Prostate gland (tissue), 2 donors: ENCODE data around the gene PLXDC1. TPM values are rescaled to one million over a fixed set of nuclear protein-coding genes. Genes with fewer than 3 reads are reported as not detected.

Source experiments
- DNase-seq: peaks from one replicate; pipeline ENCODE4 v3.0.0-alpha.2; 2019; ENCODE audit warnings: low spot score
- H3K27ac ChIP-seq, 2 donors: fragments of 200-600 bp; sonication (generic); 2 replicates each; pipeline ENCODE4 v1.5.1; 2017 to 2019
- H3K27me3 ChIP-seq: fragments of 200-600 bp; sonication (generic); replicated peaks from 2 replicates; pipeline ENCODE4 v1.5.1; 2019; ENCODE audit not compliant: insufficient read depth
- H3K36me3 ChIP-seq, 2 donors: fragments of 200-600 bp; sonication (generic); 1 replicate in 1 of 2; 2 replicates in 1 of 2; pipeline versions ENCODE4 v1.5.1 to v1.8.1; 2017 to 2019
- H3K4me1 ChIP-seq: fragments of 200-600 bp; sonication (generic); replicated peaks from 2 replicates; pipeline ENCODE4 v1.5.1; 2019
- H3K4me3 ChIP-seq, 2 donors: fragments of 200-600 bp; sonication (generic); 2 replicates each; pipeline ENCODE4 v1.5.1; 2017 to 2019
- H3K9me3 ChIP-seq: fragments of 200-600 bp; sonication (generic); 2 replicates; pipeline ENCODE4 v1.5.1; 2017
- POLR2A ChIP-seq: fragments of 450-650 bp; IDR thresholded peaks from one replicate; pipeline ENCODE4 v1.6.1; 2016; ENCODE audit warnings: antibody characterized with exemption, mild to moderate bottlenecking
- POLR2AphosphoS5 ChIP-seq: sonication (generic); formaldehyde crosslinking; IDR thresholded peaks from one replicate; pipeline ENCODE4 v1.6.1; 2017; ENCODE audit warnings: antibody characterized with exemption
- WGBS: methylation state at CpG from one replicate; pipeline ENCODE4 v1.1.5; 2018; 5-methylcytosine and 5-hydroxymethylcytosine counted together
- intact Hi-C: fragments of 100-400 bp; cut with DNase I; formaldehyde crosslinking; loops from one replicate; pipeline ENCODE4 v1.14.2; 2022
- total RNA-seq, 2 donors: library from RNA; depleted of rRNA; stranded (reverse); fragments of >200 nt; gene quantifications; one replicate each; pipeline ENCODE4 v1.1.0, GENCODE V29; 2016
- TF ChIP-seq, protein P1 (sequence below), 4 experiments: fragments of 200-600 bp in 2 of 4; fragments of 450-650 bp in 2 of 4; sonication (generic) in 2 of 4; IDR thresholded peaks; 1 replicate in 3 of 4; 2 replicates in 1 of 4; pipeline ENCODE4 v1.5.1; 2016 to 2019; ENCODE audit warnings: antibody characterized with exemption in 4 of 4, mild to moderate bottlenecking in 2 of 4, moderate library complexity in 2 of 4

Gene PLXDC1
- total RNA-seq, 2 donors from 2014 or later, result 3.9 to 5.4 TPM

DNA sequence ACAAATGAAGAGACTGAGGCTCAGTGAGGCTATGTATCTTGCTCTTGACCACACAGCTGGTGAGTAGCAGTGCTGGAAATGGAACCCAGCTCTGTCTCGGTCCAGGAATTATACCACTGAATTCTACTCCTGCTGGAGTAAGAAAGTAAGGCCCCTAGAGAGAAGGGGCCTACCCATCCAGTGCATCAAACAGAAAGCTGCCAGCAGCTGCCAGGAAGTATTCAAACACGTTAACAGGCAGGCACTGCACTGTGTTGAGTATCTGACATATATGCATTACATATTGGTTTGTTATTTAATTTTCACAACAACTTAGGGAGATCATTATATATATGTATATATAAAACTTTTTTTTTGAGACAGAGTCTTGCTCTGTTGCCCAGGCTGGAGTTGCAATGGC is 10.5 kb upstream of the PLXDC1 start:
- TF ChIP-seq, protein P1, sequence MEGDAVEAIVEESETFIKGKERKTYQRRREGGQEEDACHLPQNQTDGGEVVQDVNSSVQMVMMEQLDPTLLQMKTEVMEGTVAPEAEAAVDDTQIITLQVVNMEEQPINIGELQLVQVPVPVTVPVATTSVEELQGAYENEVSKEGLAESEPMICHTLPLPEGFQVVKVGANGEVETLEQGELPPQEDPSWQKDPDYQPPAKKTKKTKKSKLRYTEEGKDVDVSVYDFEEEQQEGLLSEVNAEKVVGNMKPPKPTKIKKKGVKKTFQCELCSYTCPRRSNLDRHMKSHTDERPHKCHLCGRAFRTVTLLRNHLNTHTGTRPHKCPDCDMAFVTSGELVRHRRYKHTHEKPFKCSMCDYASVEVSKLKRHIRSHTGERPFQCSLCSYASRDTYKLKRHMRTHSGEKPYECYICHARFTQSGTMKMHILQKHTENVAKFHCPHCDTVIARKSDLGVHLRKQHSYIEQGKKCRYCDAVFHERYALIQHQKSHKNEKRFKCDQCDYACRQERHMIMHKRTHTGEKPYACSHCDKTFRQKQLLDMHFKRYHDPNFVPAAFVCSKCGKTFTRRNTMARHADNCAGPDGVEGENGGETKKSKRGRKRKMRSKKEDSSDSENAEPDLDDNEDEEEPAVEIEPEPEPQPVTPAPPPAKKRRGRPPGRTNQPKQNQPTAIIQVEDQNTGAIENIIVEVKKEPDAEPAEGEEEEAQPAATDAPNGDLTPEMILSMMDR (IDR thresholded peaks at IDR 0.05), result no peak
- no peak for TF ChIP-seq POLR2AphosphoS5
- no peak for TF ChIP-seq POLR2A
- intact Hi-C loops, result no loop called here
- Histone ChIP-seq H3K36me3 (no peaks in the 10 kb centered on the region), H3K4me3 (no peak overlapping the region), H3K9me3 (no peaks in the 10 kb centered on the region), H3K4me1 (no peaks in the 10 kb centered on the region), H3K27ac (no peak overlapping the region), H3K27me3 (no peaks in the 10 kb centered on the region)
- 86% methylated on average over 2 of the region's 2 CpGs for WGBS
- no peak for DNase-seq

GRCh38 chr17:39158623-39159022 is 7.2 kb upstream of the PLXDC1 start:
- WGBS, result 89% methylated on average over 2 of the region's 2 CpGs

GRCh38 chr17:39156491-39156890 is 5.1 kb upstream of the PLXDC1 start:
- no peak for DNase-seq
- intact Hi-C loops, result loop anchor here (10.0 kb wide), 1 partner anchor 412 kb away; the partner anchor contains the start of gene PCGF2
- H3K4me3 ChIP-seq, result no peak overlapping the region
- H3K36me3 ChIP-seq, result no peaks in the 10 kb centered on the region
- no peaks in the 10 kb centered on the region for H3K9me3 ChIP-seq
- no peak overlapping the region for H3K27ac ChIP-seq
- no peaks in the 10 kb centered on the region for H3K27me3 ChIP-seq
- H3K4me1 ChIP-seq, result no peaks in the 10 kb centered on the region
- TF ChIP-seq POLR2A, result no peak
- no peak for TF ChIP-seq POLR2AphosphoS5
- TF ChIP-seq, protein P1 (IDR thresholded peaks at IDR 0.05), result no peak
- 73% methylated on average over 7 of the region's 7 CpGs for WGBS

More at GRCh38 chr17:39158623-39159022, 7.2 kb upstream of the PLXDC1 start:
- H3K4me3 ChIP-seq, result no peak overlapping the region
- no peaks in the 10 kb centered on the region for H3K9me3 ChIP-seq
- no peak overlapping the region for H3K27ac ChIP-seq
- no peaks in the 10 kb centered on the region for H3K27me3 ChIP-seq
- no peaks in the 10 kb centered on the region for H3K36me3 ChIP-seq
- no peak for TF ChIP-seq POLR2A
- no peak for TF ChIP-seq POLR2AphosphoS5
- TF ChIP-seq, protein P1 (IDR thresholded peaks at IDR 0.05), result no peak
- DNase-seq, result no peak
- H3K4me1 ChIP-seq, result no peaks in the 10 kb centered on the region
- intact Hi-C loops, result loop anchor here (10.0 kb wide), 1 partner anchor 414 kb away; the partner anchor contains the start of gene PCGF2

DNA sequence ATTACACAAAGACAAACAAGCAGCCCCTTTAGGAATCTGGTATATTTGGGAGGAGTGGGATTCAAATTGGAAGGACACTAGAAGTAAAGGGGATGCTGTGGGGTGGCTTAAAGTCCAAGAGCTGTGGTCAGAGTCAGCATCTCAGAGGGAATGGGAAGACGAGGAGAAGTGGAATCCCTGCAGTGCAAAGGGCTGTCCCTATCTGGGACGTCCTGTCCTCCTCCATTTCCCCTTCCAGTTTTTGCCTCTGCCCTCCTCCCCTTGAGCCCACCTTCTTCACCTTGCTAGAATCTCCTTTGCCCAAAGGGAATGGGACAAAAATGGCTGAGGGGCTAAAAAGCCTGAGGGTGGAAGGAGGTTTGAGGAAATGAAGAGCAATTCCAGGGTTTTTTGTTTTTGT is 4.2 kb upstream of the PLXDC1 start:
- WGBS, result 37% methylated on average over 2 of the region's 2 CpGs

More for the DNA sequence above, 4.2 kb upstream of the PLXDC1 start:
- intact Hi-C loops, result loop anchor here (2.0 to 10.0 kb wide), 2 partner anchors 41 to 411 kb away; partner anchors contain the start of genes CACNB1 and PCGF2
- Histone ChIP-seq H3K4me3 (no peak overlapping the region), H3K9me3 (no peaks in the 10 kb centered on the region), H3K27ac (no peak overlapping the region), H3K36me3 (no peaks in the 10 kb centered on the region), H3K4me1 (no peaks in the 10 kb centered on the region), H3K27me3 (no peaks in the 10 kb centered on the region)
- no peak for DNase-seq
- TF ChIP-seq POLR2A (no peak), POLR2AphosphoS5 (no peak)
- TF ChIP-seq, protein P1 (IDR thresholded peaks at IDR 0.05), result no peak
